Esophagus (tissue), 2 donors: ENCODE measurements around the gene LRRC15. TPM values are rescaled to one million over a fixed set of nuclear protein-coding genes. Genes with fewer than 3 reads are reported as not detected.

ENCODE experiments used
- H3K27ac ChIP-seq, 2 donors: one replicate each; pipeline ENCODE4 v1.5.1; 2013; ENCODE audit warnings: low read depth in 2 of 2, mild to moderate bottlenecking in 2 of 2, inconsistent platforms in 1 of 2, low read length in 1 of 2, moderate library complexity in 1 of 2
- H3K27me3 ChIP-seq, 2 donors: one replicate each; pipeline ENCODE4 v1.6.1; 2013; ENCODE audit warnings: low read length in 2 of 2, control low read depth in 1 of 2, mild to moderate bottlenecking in 1 of 2; ENCODE audit not compliant: insufficient read depth in 2 of 2, control insufficient read depth in 1 of 2
- H3K36me3 ChIP-seq, 2 donors: one replicate each; pipeline ENCODE4 v1.6.1; 2013; ENCODE audit warnings: low read length in 1 of 2; ENCODE audit not compliant: control insufficient read depth in 2 of 2, insufficient read depth in 2 of 2
- H3K4me1 ChIP-seq, 2 donors: one replicate each; pipeline ENCODE4 v1.6.1; 2013; ENCODE audit warnings: low read length in 1 of 2; ENCODE audit not compliant: control insufficient read depth in 2 of 2, insufficient read depth in 2 of 2
- H3K4me3 ChIP-seq, 2 donors: one replicate each; pipeline ENCODE4 v1.5.1; 2013; ENCODE audit warnings: low read length in 2 of 2, mild to moderate bottlenecking in 2 of 2, low read depth in 1 of 2, moderate library complexity in 1 of 2
- H3K9me3 ChIP-seq, 2 donors: one replicate each; pipeline ENCODE4 v1.6.1; 2013; ENCODE audit warnings: mild to moderate bottlenecking in 2 of 2, low read depth in 1 of 2, low read length in 1 of 2, moderate library complexity in 1 of 2; ENCODE audit not compliant: control insufficient read depth in 2 of 2, insufficient read depth in 1 of 2
- WGBS, 2 donors: extraction: QIAGEN DNeasy Blood & Tissue Kit; methylation state at CpG; one replicate each; pipeline ENCODE4 v1.1.7; 2013; 5-methylcytosine and 5-hydroxymethylcytosine counted together
- polyA plus RNA-seq, 2 donors: library from polyadenylated mRNA; stranded (reverse); fragments of 200-250 nt; gene quantifications; one replicate each; pipeline ENCODE4 v1.2.3, GENCODE V29; 2013
- donor health status: healthy with polysubstance abuse.
- donor health status: Bipolar disorder and iron deficiency.

The LRRC15 gene
- polyA plus RNA-seq, 2 donors = 0.02 to 0.04 TPM

GRCh38 chr3:194342861-194343560 is 26.5 kb downstream of the LRRC15 start:
- Histone ChIP-seq H3K27ac (no peak overlapping the region), H3K9me3 (no peaks in the 10 kb centered on the region), H3K4me3 (no peak overlapping the region), H3K27me3 (no peaks in the 10 kb centered on the region), H3K36me3 (no peaks in the 10 kb centered on the region), H3K4me1 (no peaks in the 10 kb centered on the region)
- 84 to 88% methylated on average over 9 of the region's 9 CpGs for WGBS, 2 donors

GRCh38 chr3:194340757-194341400 is 28.7 kb downstream of the LRRC15 start:
- no peaks in the 10 kb centered on the region for H3K36me3 ChIP-seq
- H3K27ac ChIP-seq = no peak overlapping the region
- H3K4me3 ChIP-seq = no peak overlapping the region
- no peaks in the 10 kb centered on the region for H3K4me1 ChIP-seq
- WGBS, 2 donors = 91 to 94% methylated on average over 24 of the region's 24 CpGs
- no peaks in the 10 kb centered on the region for H3K27me3 ChIP-seq
- no peaks in the 10 kb centered on the region for H3K9me3 ChIP-seq

DNA sequence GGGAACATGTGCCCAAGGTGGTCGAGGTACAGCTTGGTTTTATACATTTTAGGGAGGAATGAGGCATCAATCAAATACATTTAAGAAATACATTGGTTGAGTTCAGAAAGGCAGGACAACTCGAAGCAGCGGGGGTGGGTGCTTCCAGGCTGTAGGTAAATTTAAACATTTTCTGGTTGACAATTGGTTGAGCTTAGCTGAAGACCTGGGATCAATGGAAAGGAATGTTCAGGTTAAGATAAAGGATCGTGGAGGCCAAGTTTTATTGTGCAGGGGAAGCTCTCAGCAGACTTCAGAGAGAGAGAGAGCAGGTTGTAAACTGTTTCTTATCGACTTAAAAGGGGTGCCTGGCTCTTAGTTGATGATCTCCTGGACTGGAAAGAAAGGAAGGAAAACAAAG is 29.7 kb downstream of the LRRC15 start:
- no peaks in the 10 kb centered on the region for H3K36me3 ChIP-seq
- H3K27me3 ChIP-seq = no peaks in the 10 kb centered on the region
- no peak overlapping the region for H3K4me3 ChIP-seq
- H3K9me3 ChIP-seq = no peaks in the 10 kb centered on the region
- no peaks in the 10 kb centered on the region for H3K4me1 ChIP-seq
- 57 to 61% methylated on average over 5 of the region's 5 CpGs for whole genome bisulfite sequencing, 2 donors
- H3K27ac ChIP-seq = no peak overlapping the region

- H3K4me1 ChIP-seq = no peaks in the 10 kb centered on the region
- no peaks in the 10 kb centered on the region for H3K9me3 ChIP-seq
- no peak overlapping the region for H3K27ac ChIP-seq
- H3K4me3 ChIP-seq = no peak overlapping the region
- no peaks in the 10 kb centered on the region for H3K36me3 ChIP-seq
- 82 to 89% methylated on average over 9 of the region's 9 CpGs for WGBS, 2 donors
- H3K27me3 ChIP-seq = no peaks in the 10 kb centered on the region
Measured at GRCh38 chr3:194339356-194339755, 30.2 kb downstream of the LRRC15 start.

- Histone ChIP-seq H3K4me3 (no peak overlapping the region), H3K27ac (peak overlapping the region in 1 of 2 donors; percentile 4), H3K4me1 (no peaks in the 10 kb centered on the region), H3K9me3 (no peaks in the 10 kb centered on the region), H3K27me3 (no peaks in the 10 kb centered on the region), H3K36me3 (no peaks in the 10 kb centered on the region)
- WGBS, 2 donors = 66 to 71% methylated on average over 13 of the region's 13 CpGs
Measured at GRCh38 chr3:194337965-194338753, 31.4 kb downstream of the LRRC15 start.

GRCh38 chr3:194336601-194337355 is 32.8 kb downstream of the LRRC15 start:
- 87 to 88% methylated on average over 17 of the region's 17 CpGs for WGBS, 2 donors

GRCh38 chr3:194333981-194334320 is 35.6 kb downstream of the LRRC15 start:
- Histone ChIP-seq H3K27ac (no peak overlapping the region), H3K4me1 (peaks cover 9 to 20% of the 10 kb centered on the region in 2 donors), H3K9me3 (no peaks in the 10 kb centered on the region), H3K4me3 (peak overlapping the region in 1 of 2 donors; percentile 40), H3K27me3 (no peaks in the 10 kb centered on the region), H3K36me3 (no peaks in the 10 kb centered on the region)
- 30 to 33% methylated on average over 15 of the region's 15 CpGs for WGBS, 2 donors

More at GRCh38 chr3:194336601-194337355, 32.8 kb downstream of the LRRC15 start:
- Histone ChIP-seq H3K4me1 (peaks cover 3 to 4% of the 10 kb centered on the region in 2 donors), H3K27me3 (no peaks in the 10 kb centered on the region), H3K4me3 (no peak overlapping the region), H3K36me3 (no peaks in the 10 kb centered on the region), H3K9me3 (no peaks in the 10 kb centered on the region), H3K27ac (no peak overlapping the region)

DNA sequence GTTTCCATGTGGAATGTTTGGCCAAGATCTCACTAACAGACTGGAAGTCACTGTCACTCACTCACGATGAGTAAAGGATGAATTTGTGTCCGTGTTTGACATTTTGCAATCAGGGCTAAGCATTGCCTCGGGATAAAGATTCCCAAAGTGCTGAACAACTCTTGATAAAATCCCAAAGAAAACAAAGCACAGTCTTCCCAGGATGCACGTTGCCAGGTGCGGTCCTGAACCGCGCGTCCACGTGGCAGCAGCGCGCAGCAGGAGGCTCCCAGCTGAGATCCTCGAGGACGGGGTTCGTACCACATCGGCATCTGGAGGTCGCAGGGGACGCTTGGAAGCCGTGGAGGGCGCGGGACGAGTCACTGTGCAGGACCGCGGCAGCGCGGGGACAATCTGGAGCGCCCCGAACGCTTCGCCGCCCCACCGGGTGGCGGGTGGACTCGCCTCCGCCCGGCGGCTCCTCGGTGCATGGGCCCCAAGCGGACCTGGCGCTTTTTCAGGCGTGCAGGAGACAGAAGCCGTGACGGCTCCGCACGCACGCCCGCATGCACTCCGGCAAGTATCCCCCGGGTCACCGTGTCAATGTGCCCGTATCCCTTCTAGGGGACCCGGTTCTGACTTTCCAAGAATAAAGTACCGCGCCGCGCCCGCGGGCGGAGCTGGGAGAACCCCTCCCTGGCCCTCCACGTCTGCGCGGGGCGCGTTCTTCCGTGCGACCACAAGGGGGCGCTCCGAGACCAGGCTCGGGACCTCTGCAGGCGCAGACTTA is 36.1 kb downstream of the LRRC15 start:
- peaks cover 10 to 24% of the 10 kb centered on the region in 2 donors for H3K4me1 ChIP-seq
- no peaks in the 10 kb centered on the region for H3K36me3 ChIP-seq
- H3K27ac ChIP-seq = no peak overlapping the region
- H3K27me3 ChIP-seq = no peaks in the 10 kb centered on the region
- no peaks in the 10 kb centered on the region for H3K9me3 ChIP-seq
- 2% methylated on average over 61 to 69 of the region's 69 CpGs for WGBS, 2 donors
- H3K4me3 ChIP-seq = peak overlapping the region; percentile 40 to 52

GRCh38 chr3:194332858-194333211 is 36.7 kb downstream of the LRRC15 start:
- peak overlapping the region; percentile 14 to 77 for H3K27ac ChIP-seq
- no peaks in the 10 kb centered on the region for H3K27me3 ChIP-seq
- H3K4me1 ChIP-seq = peaks cover 12 to 28% of the 10 kb centered on the region in 2 donors
- H3K4me3 ChIP-seq = no peak overlapping the region
- H3K36me3 ChIP-seq = no peaks in the 10 kb centered on the region
- no peaks in the 10 kb centered on the region for H3K9me3 ChIP-seq
- WGBS, 2 donors = 76 to 90% methylated on average over 7 of the region's 7 CpGs
